Endothelial cell of umbilical vein (primary cell): ENCODE data around the gene SORCS2. TPM values are rescaled to one million over a fixed set of nuclear protein-coding genes. Genes with fewer than 3 reads are reported as not detected.

ENCODE experiments used
- BruUV-seq: library from RNA; stranded (reverse); fragments of 400-500 nt; replicated peaks from 2 replicates; lab custom pipeline; 2021; lab: Mats Ljungman, UMichigan
- CTCF ChIA-PET: fragments of 300-600, 350-600 bp; sonication (Branson Sonifier 250); formaldehyde crosslinking; loops from one replicate; lab custom pipeline; 2021; ENCODE audit warnings: antibody characterized with exemption, inconsistent platforms; lab: Charles Lee
- POLR2A ChIA-PET: fragments of 300-600, 350-600 bp; sonication (Branson Sonifier 250); formaldehyde crosslinking; loops from one replicate; lab custom pipeline; 2021; ENCODE audit warnings: antibody characterized with exemption, inconsistent platforms; lab: Charles Lee
- DNase-seq: peaks from one replicate; pipeline ENCODE4 v3.0.0-alpha.2; 2011; ENCODE audit warnings: low read depth, low spot score
- FAIRE-seq: peaks from 2 replicates; lab custom pipeline; 2011; peaks lifted over from hg19 to GRCh38; lab: Jason Lieb, UNC
- H2AFZ ChIP-seq: 2 replicates; pipeline ENCODE4 v1.6.0; 2012; ENCODE audit warnings: low read depth, low read length, control low read depth, inconsistent platforms
- H3K27ac ChIP-seq: 2 replicates; pipeline ENCODE4 v1.5.1; 2011; ENCODE audit warnings: low read depth, mild to moderate bottlenecking, control low read depth, low read length, moderate library complexity; ENCODE audit not compliant: insufficient read depth
- H3K27me3 ChIP-seq, 2 experiments: 2 replicates each; pipeline versions ENCODE4 v1.6.0 to v1.6.1; 2011; ENCODE audit warnings: low read length in 2 of 2, mixed read lengths in 1 of 2; ENCODE audit not compliant: control insufficient read depth in 2 of 2, insufficient read depth in 2 of 2
- H3K36me3 ChIP-seq, 2 experiments: 2 replicates in 1 of 2; 3 replicates in 1 of 2; pipeline ENCODE4 v1.5.1; 2011; ENCODE audit warnings: low read length in 2 of 2, mild to moderate bottlenecking in 1 of 2, moderate library complexity in 1 of 2; ENCODE audit not compliant: control insufficient read depth in 2 of 2, insufficient read depth in 2 of 2; ENCODE audit errors: extremely low read depth in 1 of 2
- H3K4me1 ChIP-seq: 3 replicates; pipeline ENCODE4 v1.5.1; 2011; ENCODE audit warnings: mild to moderate bottlenecking, low read length; ENCODE audit not compliant: control insufficient read depth, insufficient read depth; ENCODE audit errors: extremely low read depth
- H3K4me2 ChIP-seq: 2 replicates; pipeline ENCODE4 v1.6.1; 2011; ENCODE audit warnings: low read length, control low read depth, mixed read lengths; ENCODE audit not compliant: insufficient read depth
- H3K4me3 ChIP-seq, 3 experiments: fragments of 200-600 bp in 1 of 3; sonication (generic), shearing (Covaris generic) in 1 of 3; replicated peaks in 1 of 3; 2 replicates each; pipeline ENCODE4 v1.5.1; 2011 to 2016; ENCODE audit warnings: control low read depth in 3 of 3, low read length in 3 of 3, mild to moderate bottlenecking in 2 of 3, inconsistent platforms in 1 of 3, low read depth in 1 of 3, moderate library complexity in 1 of 3; ENCODE audit not compliant: insufficient read depth in 1 of 3
- H3K79me2 ChIP-seq: 2 replicates; pipeline ENCODE4 v1.6.0; 2012; ENCODE audit warnings: low read length, inconsistent platforms; ENCODE audit not compliant: control insufficient read depth, insufficient read depth
- H3K9ac ChIP-seq: replicated peaks from 2 replicates; pipeline ENCODE3; 2011; ENCODE audit warnings: low read length, control low read depth; ENCODE audit not compliant: insufficient read depth; ENCODE audit errors: extremely low read depth
- H3K9me1 ChIP-seq: replicated peaks from 3 replicates; pipeline ENCODE4 v1.6.0; 2011; ENCODE audit warnings: mild to moderate bottlenecking, low read length; ENCODE audit not compliant: control insufficient read depth, insufficient read depth; ENCODE audit errors: extremely low read depth
- H3K9me3 ChIP-seq: replicated peaks from 2 replicates; pipeline ENCODE4 v1.5.1; 2012; ENCODE audit warnings: low read length, inconsistent platforms; ENCODE audit not compliant: control insufficient read depth, insufficient read depth
- H4K20me1 ChIP-seq: replicated peaks from 2 replicates; pipeline ENCODE3; 2011; ENCODE audit warnings: mild to moderate bottlenecking, low read length; ENCODE audit not compliant: control insufficient read depth, insufficient read depth; ENCODE audit errors: extremely low read depth
- CTCF ChIP-seq, 2 donors: IDR thresholded peaks; 1 replicate in 1 of 2; 2 replicates in 1 of 2; pipeline ENCODE4 v1.5.1; 2011; ENCODE audit warnings: low read length in 2 of 2, mild to moderate bottlenecking in 2 of 2, moderate library complexity in 2 of 2, control low read depth in 1 of 2, inconsistent platforms in 1 of 2, low read depth in 1 of 2; ENCODE audit not compliant: insufficient read depth in 1 of 2; ENCODE audit errors: extremely low read depth in 1 of 2
- EZH2 ChIP-seq: IDR thresholded peaks from 2 replicates; pipeline ENCODE4 v1.6.1; 2012; ENCODE audit warnings: borderline replicate concordance, low read depth, mild to moderate bottlenecking, moderate library complexity, low read length, inconsistent platforms; ENCODE audit not compliant: severe bottlenecking
- FOS ChIP-seq: IDR thresholded peaks from 2 replicates; pipeline ENCODE4 v1.6.1; 2011; ENCODE audit warnings: mild to moderate bottlenecking, low read length, moderate library complexity, borderline replicate concordance; ENCODE audit not compliant: insufficient read depth
- MAX ChIP-seq: IDR thresholded peaks from 2 replicates; pipeline ENCODE4 v1.6.1; 2011; ENCODE audit not compliant: insufficient read depth, insufficient read length
- MYC ChIP-seq: IDR thresholded peaks from one replicate; pipeline ENCODE4 v1.6.1; 2011; ENCODE audit warnings: mild to moderate bottlenecking, low read depth, low read length
- POLR2A ChIP-seq: IDR thresholded peaks from 2 replicates; pipeline ENCODE4 v1.6.1; 2012; ENCODE audit warnings: low read depth, mild to moderate bottlenecking, control low read depth, low read length
- dilution Hi-C: fragments of 300-500 bp; cut with MboI; formaldehyde crosslinking; loops from one replicate; pipeline ENCODE4 v1.15.0; 2019; ENCODE audit warnings: low sequenced_read_pairs; ENCODE audit not compliant: extremely low pct_ligation_motif_present
- intact Hi-C: fragments of 100-400 bp; cut with micrococcal nuclease; formaldehyde crosslinking; loops from one replicate; pipeline ENCODE4 v1.10.0; 2022
- polyA plus RNA-seq, 4 experiments: library from polyadenylated mRNA; depleted of rRNA in 3 of 4; stranded (reverse) in 3 of 4; unstranded in 1 of 4; fragments of >200 nt; gene quantifications; 2 replicates each; pipeline versions ENCODE4 v1.2.1 to v1.2.3, GENCODE V29; 2011 to 2012; ENCODE audit warnings: missing spikeins in 1 of 4
- total RNA-seq: library from RNA; stranded (reverse); gene quantifications from 2 replicates; pipeline ENCODE4 v1.2.3, GENCODE V29; 2021

The SORCS2 gene
- total and polyA plus RNA-seq, 2 donors (not counting 3 experiments of a cell fraction or from before 2014, with no cell fraction given) = not detected

GRCh38 chr4:7287274-7287917 is 95.1 kb downstream of the SORCS2 start:
- dilution Hi-C loops = no loop called here
- no peak for DNase-seq
- Histone ChIP-seq H3K9me1 (no peaks in the 10 kb centered on the region), H3K4me3 (no peak overlapping the region), H3K4me2 (no peak overlapping the region), H4K20me1 (no peaks in the 10 kb centered on the region), H2AFZ (no peak overlapping the region), H3K36me3 (no peaks in the 10 kb centered on the region), H3K4me1 (no peaks in the 10 kb centered on the region), H3K27me3 (peaks cover 0 to 5% of the 10 kb centered on the region in 2 experiments), H3K9ac (no peak overlapping the region), H3K27ac (no peak overlapping the region), H3K79me2 (no peaks in the 10 kb centered on the region), H3K9me3 (no peaks in the 10 kb centered on the region)
- no peak for TF ChIP-seq MAX
- no peak for TF ChIP-seq EZH2
- no peak for TF ChIP-seq MYC
- no peak for TF ChIP-seq POLR2A
- TF ChIP-seq CTCF (IDR thresholded peaks at IDR 0.05; ENCODE audit: extremely low read depth in 1 of 2, insufficient read depth in 1 of 2, low read depth in 1 of 2, low read length in 2 of 2) = no peak
- no peak for TF ChIP-seq FOS
- intact Hi-C loops = no loop called here
- ChIA-PET POLR2A (no interaction called here), CTCF (no interaction called here)
- FAIRE-seq = no peak
- no TSS peak for BruUV-seq
